OCI-LY7 (cell line): Measurements from ENCODE around the gene GPRIN1.

ENCODE experiments used
- EZH2phosphoT487 ChIP-seq: fragments of 200-600 bp; sonication (generic); IDR thresholded peaks from 2 replicates; pipeline ENCODE4 v1.6.1; 2018; ENCODE audit warnings: low read depth, borderline replicate concordance, mild to moderate bottlenecking, mixed run types, antibody characterized with exemption, low read length, moderate library complexity, mixed read lengths
- TF ChIP-seq, protein P1 (sequence below): fragments of 200-600 bp; sonication (generic); conservative IDR thresholded peaks from 2 replicates; pipeline ENCODE4 v1.5.1; 2014; ENCODE audit warnings: mild to moderate bottlenecking, antibody characterized with exemption, low read length, moderate library complexity, mixed read lengths

DNA sequence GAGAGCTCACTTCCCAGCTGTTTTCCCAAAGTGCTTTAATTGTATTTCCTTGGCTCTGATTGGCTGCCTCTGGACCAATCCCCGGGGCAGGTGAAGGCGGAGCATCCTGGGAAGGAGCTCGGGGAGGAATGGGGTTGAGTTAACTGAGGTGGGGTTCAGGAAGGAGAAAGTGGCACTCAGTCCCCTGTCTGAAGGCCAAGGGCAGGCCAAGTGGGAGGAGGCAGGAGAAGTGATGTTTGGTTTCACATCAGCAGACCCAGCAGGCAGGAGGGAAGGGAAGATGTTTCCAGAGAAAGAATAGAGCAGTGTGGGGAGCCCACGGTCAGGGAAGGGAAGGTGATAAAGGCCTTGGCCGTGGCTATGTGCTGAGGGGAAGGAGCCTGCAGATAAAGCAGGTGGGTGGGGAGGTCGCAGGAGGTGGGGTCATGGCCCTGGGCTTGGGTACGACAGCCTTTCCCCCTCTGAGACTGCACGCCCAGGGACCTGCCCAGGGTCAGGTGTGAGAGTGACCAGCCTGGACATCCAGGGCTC is 40.5 kb upstream of the GPRIN1 start:
- no peak for TF ChIP-seq EZH2phosphoT487
- TF ChIP-seq, protein P1, sequence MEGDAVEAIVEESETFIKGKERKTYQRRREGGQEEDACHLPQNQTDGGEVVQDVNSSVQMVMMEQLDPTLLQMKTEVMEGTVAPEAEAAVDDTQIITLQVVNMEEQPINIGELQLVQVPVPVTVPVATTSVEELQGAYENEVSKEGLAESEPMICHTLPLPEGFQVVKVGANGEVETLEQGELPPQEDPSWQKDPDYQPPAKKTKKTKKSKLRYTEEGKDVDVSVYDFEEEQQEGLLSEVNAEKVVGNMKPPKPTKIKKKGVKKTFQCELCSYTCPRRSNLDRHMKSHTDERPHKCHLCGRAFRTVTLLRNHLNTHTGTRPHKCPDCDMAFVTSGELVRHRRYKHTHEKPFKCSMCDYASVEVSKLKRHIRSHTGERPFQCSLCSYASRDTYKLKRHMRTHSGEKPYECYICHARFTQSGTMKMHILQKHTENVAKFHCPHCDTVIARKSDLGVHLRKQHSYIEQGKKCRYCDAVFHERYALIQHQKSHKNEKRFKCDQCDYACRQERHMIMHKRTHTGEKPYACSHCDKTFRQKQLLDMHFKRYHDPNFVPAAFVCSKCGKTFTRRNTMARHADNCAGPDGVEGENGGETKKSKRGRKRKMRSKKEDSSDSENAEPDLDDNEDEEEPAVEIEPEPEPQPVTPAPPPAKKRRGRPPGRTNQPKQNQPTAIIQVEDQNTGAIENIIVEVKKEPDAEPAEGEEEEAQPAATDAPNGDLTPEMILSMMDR: no peak
